Neuron (in vitro differentiated cells): ENCODE results near the gene PROB1.

ENCODE experiments used
- H2AFZ ChIP-seq: one replicate; pipeline ENCODE4 v1.6.1; 2013; ENCODE audit warnings: low read depth, mild to moderate bottlenecking, inconsistent platforms, low read length, moderate library complexity
- H3K27me3 ChIP-seq: one replicate; pipeline ENCODE4 v1.6.1; 2013; ENCODE audit warnings: low read length; ENCODE audit not compliant: insufficient read depth
- H3K36me3 ChIP-seq: one replicate; pipeline ENCODE4 v1.6.1; 2013; ENCODE audit warnings: low read length; ENCODE audit not compliant: insufficient read depth
- H3K4me1 ChIP-seq: one replicate; pipeline ENCODE4 v1.6.1; 2013; ENCODE audit warnings: low read length; ENCODE audit not compliant: insufficient read depth
- H3K4me3 ChIP-seq: 2 replicates; pipeline ENCODE4 v1.5.1; 2013; ENCODE audit warnings: mild to moderate bottlenecking, low read length, moderate library complexity
- H3K9me3 ChIP-seq: one replicate; pipeline ENCODE4 v1.6.1; 2013; ENCODE audit warnings: low read length

Gene PROB1

DNA sequence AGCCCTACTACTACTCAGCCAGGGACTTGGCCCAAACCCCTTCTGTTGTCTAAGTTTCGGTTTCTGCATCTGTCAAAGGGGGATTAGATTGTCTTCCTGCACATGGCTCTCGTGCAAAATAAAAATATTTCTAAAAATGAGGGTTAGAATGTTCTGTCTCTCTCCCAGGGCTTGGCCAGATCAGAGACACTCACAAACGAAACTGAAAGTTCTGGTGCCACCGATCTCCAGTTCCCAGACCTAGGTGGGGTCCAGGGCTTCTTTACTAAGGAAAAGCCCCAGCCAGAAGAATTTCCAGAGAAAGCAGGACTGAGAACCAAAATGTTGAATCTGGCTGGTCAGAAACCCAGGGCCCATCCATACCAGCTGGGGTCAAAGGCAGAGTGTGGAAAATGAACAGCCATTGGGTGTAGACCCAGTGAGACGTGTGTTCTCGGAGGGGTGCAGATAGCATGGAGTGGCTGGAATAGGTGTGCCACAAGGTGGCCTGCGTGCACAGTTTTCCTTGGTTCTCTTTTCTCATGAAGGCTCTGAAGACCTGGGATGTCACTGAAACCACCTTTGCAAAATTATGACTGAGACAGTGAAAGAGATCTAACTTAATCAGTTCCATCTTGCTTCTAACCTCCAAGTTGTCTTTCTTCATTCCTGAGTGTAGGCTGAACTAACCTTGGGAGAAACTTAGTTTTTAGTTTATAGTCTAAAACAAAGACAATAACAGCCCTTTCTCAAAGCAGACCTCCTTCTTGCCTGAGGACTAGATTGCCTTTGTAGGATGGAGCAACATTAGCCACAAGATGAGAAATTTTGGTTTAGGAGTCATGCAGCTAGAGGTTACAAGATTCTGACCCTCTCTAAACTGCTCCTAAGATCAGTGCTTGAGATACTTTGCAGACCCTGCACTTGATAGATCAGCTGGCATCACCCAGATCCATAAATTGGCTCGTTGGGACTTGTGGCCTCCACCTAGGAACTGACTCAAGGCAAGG is 9.5 kb downstream of the PROB1 start:
- Histone ChIP-seq H2AFZ (no peak overlapping the region), H3K36me3 (no peaks in the 10 kb centered on the region), H3K27me3 (peaks cover 10% of the 10 kb centered on the region), H3K4me1 (peaks cover 2% of the 10 kb centered on the region), H3K4me3 (no peak overlapping the region), H3K9me3 (no peaks in the 10 kb centered on the region)

DNA sequence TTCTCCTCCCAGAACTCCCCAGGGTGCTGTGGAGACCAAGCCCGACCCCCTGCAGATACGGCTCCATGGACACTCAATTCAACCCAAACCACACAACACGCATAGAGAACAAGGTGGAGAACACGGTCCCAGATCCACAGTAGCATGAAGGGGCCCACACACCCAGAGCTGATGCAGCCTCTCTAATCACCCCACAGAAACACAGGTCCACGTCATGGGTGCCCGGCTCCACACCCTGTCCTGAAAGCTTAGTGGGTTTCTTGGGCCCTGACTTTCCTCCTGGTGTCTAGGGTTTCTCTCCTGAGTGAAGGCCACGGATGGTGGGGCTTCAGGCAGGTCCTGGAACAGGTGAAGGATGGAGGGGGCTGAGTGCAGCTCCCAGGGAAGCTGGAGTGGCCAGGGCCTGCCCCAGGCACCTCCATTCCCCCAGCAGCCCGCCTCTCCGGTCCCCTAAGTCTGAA is 10.3 kb downstream of the PROB1 start:
- Histone ChIP-seq H3K9me3 (no peaks in the 10 kb centered on the region), H3K27me3 (peaks cover 10% of the 10 kb centered on the region), H3K36me3 (no peaks in the 10 kb centered on the region), H2AFZ (no peak overlapping the region), H3K4me3 (no peak overlapping the region), H3K4me1 (no peaks in the 10 kb centered on the region)

DNA sequence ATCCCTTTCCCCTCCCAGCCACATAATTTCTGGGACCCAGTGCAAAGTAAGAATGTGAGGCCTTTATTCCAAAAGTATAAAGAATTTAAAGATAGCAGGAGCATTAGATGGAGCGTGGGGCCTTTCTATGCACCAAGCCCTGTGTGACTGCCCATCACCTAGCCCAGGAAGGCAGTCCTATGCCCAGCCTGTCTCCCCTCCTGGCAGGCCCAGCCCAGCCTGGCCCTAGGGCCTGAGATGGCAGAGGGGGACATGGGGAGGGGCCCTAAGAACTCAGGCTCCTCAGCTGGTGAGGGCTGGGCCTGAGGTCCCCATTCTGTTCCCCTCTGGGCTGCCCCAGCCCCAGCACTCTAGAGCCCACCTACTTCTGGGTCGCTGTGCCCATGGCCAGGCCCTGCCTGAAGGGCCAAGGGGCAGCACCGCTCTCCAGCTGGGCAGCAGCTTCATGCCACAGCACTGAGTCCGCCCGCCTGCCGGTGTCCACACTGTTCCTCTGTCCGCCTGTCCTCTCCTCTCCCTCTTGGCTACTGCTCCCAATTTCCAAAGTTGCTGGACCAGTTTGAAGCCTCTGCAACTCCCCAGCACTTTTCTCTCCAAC is 10.8 kb downstream of the PROB1 start:
- H3K4me3 ChIP-seq = no peak overlapping the region
- no peaks in the 10 kb centered on the region for H3K4me1 ChIP-seq

DNA sequence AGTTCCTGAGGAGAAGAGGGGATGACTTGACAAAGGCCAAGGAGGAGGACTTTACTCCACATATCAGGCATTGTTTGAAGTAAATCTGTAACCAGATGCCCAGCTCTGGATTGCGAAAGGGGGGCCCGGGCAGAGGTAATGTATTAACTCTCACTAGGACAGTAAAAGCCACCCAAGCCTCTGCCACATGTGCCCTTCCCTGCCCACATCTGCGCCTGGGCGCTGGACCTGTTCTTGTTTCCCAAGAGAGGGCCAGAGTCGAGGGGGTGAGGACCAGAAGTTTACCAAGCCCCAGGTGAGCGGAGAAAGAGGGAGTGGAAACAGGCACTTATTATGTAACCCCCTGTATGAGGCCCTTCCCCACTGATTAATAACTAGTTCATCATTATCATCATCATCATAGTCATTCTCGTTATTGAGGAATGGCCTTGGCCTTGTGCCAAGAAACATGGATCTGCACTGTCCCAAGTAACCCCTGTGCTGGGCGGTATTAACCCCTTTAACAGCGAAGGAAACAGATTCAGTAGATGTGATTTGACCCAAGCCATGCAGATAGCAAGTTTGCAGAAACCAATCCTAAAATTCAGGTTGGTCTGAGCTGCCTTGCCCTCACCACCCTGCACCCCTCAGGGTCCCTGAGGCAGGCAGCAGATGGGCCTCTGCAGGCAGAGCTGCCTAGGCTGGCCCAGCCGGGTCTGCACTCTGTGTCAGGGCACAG is 11.5 kb downstream of the PROB1 start, which contains the start of gene SLC23A1:
Gene SLC23A1 (minus strand): TSS at position 23 of the 718 bp plus-strand sequence. CDS start 44 bp downstream, outside the sequence.
- no peaks in the 10 kb centered on the region for H3K4me1 ChIP-seq
- peaks cover 10% of the 10 kb centered on the region for H3K27me3 ChIP-seq

More for the DNA sequence above, 10.8 kb downstream of the PROB1 start:
- no peaks in the 10 kb centered on the region for H3K9me3 ChIP-seq
- no peak overlapping the region for H2AFZ ChIP-seq
- H3K27me3 ChIP-seq = peaks cover 10% of the 10 kb centered on the region
- no peaks in the 10 kb centered on the region for H3K36me3 ChIP-seq

DNA sequence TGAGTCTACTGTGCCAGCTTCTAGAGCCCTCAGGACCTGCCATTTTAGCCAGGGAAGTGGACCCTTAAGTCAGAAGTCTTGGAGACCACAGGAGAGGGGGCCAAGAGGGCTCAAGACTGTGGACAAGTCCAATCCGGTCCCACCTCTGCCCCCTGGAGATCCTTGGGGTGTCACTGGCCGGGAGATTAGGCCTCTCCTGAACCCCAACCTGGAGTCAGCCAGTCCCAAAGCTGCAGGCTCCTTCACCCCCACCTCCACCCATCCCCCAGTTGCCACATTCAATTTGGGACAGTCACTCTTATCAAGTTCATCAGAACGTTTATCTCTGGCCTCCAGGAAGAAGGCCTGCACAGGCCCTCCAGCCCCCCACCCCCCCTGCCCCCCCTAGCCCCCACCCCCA is 12.1 kb downstream of the PROB1 start:
- H3K27me3 ChIP-seq = peaks cover 10% of the 10 kb centered on the region
- no peaks in the 10 kb centered on the region for H3K4me1 ChIP-seq
- no peaks in the 10 kb centered on the region for H3K9me3 ChIP-seq
- no peak overlapping the region for H2AFZ ChIP-seq
- no peak overlapping the region for H3K4me3 ChIP-seq
- H3K36me3 ChIP-seq = no peaks in the 10 kb centered on the region

More for the DNA sequence above, 11.5 kb downstream of the PROB1 start, which contains the start of gene SLC23A1:
- Histone ChIP-seq H3K4me3 (no peak within 1 kb of the TSS), H3K36me3 (no peaks in the 10 kb centered on the region), H3K9me3 (no peaks in the 10 kb centered on the region), H2AFZ (no peak within 1 kb of the TSS)

DNA sequence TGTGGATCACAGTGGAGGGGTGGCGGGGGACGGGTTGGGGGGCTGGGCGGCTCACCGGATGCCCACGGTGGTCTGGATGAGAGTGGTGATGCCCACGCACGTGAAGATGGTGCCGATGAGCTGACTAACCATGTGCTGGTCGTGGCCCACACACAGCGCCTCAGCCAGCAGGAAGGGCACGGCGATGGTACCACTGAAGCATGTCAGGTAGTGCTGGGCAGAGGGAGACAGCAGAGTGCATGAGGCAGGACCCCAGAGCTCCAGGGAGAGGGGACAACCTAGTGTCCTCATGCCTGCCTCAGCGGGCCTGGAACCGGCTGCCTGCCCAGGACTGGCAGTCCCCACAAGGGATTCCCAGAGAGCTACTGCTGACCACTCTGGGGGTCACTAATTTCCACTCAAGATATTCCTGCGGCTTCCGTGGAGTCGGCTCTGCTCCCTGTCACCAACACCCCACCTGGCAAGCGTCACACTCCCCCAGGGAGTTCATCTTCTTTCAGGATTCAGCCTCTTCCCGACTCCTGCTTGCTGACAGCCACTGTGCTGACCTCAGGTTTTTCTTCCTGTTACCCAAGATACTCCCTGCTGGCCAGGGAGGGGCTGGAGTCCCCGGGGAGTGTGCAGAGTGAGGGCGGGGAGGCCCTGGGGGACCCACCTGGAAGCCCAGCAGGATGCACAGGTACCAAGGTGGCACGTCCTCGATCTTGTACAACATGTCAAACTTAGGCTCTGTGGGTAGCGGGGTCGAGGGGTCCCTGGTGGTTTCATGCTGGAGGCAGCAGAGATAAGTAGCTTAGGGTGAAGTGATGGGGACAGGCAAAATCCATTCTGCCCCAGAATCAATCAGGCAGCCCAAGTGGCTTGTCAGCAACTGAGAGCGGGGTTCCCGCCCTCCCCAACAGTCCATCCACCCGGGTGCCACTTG is 12.8 kb downstream of the PROB1 start:
- Histone ChIP-seq H3K4me3 (no peak overlapping the region), H3K36me3 (no peaks in the 10 kb centered on the region), H3K27me3 (peaks cover 10% of the 10 kb centered on the region), H3K9me3 (no peaks in the 10 kb centered on the region), H2AFZ (no peak overlapping the region), H3K4me1 (no peaks in the 10 kb centered on the region)

DNA sequence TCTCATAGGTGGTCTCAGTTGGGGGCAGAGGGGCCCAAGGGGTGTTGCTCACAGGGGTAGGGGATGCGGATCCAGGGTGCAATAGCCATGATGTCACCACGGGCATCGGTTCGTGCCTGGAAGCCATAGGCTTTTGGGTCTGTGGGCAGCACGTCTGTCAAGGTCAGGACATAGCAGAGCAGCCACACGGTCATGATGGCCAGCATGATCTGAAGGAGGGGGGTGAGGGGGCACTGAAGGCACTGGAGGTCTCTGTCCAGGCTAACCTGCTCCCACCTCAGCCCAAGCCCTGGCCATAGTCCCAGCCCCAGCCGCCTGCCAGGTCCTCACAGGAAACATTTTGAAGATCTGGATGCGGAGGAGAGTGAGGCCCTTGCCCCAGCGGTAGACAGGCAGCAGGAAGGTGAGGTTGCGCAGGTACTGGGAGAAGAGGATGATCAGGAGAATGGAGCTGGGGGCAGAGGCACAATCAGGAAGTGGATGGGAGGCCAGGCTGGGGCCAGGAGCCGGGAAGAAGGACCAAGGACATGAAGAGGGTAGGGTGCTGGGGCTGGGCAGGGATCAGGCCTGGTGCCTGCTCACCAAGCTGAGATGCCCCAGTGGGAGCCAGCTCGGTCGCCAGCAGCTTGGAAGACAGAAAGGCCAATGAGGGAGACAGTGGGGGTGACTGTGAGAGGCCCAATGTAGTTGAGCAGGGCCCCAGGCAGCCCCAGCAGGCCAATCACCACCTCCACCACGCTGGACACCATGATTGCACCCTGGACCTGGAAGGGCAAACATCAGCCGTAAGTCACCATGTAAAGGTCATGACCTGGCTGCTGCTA is 15.1 kb downstream of the PROB1 start:
- no peak overlapping the region for H2AFZ ChIP-seq
- peaks cover 3% of the 10 kb centered on the region for H3K27me3 ChIP-seq
- no peak overlapping the region for H3K4me3 ChIP-seq
- no peaks in the 10 kb centered on the region for H3K4me1 ChIP-seq
- no peaks in the 10 kb centered on the region for H3K9me3 ChIP-seq
- H3K36me3 ChIP-seq = peaks cover 3% of the 10 kb centered on the region

DNA sequence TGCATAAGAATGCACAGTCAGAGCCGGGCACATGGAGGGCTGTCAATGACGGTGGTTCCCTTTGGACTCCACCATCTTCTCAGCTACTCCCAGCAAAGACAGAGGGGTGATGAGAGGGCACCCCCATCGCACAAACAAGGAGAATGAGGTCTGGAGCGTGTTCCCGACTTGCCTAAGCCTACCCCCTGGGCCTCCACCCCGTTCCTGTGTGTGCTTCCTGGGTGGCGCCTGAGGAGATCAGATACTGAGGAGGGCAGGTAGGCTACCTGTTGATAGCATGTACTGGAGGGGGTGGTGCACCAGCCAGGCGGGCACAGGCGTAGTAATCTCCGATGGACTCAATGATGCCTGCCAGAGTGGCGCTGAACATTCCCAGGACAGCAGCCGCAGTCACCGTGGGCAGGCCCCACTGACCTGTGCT is 16.0 kb downstream of the PROB1 start:
- H3K4me3 ChIP-seq = no peak overlapping the region
- H3K4me1 ChIP-seq = no peaks in the 10 kb centered on the region
- no peaks in the 10 kb centered on the region for H3K9me3 ChIP-seq
- H2AFZ ChIP-seq = no peak overlapping the region
- peaks cover under 1% of the 10 kb centered on the region for H3K27me3 ChIP-seq
- H3K36me3 ChIP-seq = peaks cover 9% of the 10 kb centered on the region

DNA sequence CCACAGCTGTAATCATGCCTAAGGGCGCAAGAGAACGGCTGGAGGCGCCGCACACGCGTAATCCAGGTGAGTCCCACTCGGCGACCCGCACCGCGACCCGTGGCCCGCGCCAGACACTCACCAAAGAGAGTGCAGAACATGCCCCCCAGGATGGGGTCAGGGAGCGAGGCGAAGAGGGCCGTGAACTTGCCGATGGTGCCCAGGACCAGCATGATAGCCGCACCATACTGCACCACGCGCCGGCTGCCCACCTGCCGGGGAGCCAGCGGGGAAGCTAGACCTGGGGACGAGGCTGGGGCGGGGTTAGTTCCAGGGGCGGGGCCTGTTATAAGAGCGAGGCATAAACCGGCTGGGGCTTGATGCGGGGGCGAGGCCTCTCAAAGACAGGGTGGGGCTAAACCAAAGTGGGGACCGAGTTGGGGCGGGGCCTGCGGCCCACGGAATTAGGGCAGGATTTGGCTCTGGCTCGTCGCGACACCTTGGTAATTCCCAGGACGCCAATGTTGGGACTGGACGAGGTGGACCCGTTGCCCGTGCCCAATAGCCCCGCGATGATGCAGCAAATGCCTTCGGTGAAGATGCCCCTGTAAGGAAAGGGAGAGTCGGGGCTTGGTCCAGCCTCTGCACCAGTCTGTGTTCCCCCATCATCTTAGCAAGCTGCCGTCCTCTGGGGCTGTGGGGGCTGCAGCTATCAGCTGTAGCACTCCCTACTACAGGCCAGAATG is 16.6 kb downstream of the PROB1 start:
- Histone ChIP-seq H3K4me3 (no peak overlapping the region), H3K27me3 (no peaks in the 10 kb centered on the region), H3K9me3 (no peaks in the 10 kb centered on the region), H3K4me1 (no peaks in the 10 kb centered on the region), H2AFZ (no peak overlapping the region), H3K36me3 (peaks cover 13% of the 10 kb centered on the region)

DNA sequence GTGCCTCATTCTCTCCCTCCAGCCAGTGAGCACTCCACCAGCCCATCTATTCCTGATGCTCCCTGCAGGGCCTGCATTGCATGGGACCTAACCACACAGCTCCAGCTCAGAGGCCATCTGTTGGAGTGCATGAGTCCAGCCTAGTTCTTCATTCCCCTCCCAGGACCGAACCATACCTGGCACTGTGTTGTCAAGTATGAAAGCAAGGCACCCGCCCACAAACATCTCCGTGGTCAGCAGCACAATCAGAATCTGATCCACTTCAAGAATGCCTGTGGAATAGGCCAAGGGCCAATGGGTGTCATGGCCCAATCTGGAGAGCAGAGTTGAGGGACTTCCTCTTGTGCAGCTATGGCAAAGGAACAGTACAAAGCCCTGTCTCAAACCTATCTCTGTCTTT is 17.7 kb downstream of the PROB1 start:
- no peak overlapping the region for H2AFZ ChIP-seq
- H3K4me3 ChIP-seq = no peak overlapping the region
- no peaks in the 10 kb centered on the region for H3K4me1 ChIP-seq
- H3K27me3 ChIP-seq = no peaks in the 10 kb centered on the region
- H3K9me3 ChIP-seq = no peaks in the 10 kb centered on the region
- H3K36me3 ChIP-seq = peaks cover 13% of the 10 kb centered on the region

DNA sequence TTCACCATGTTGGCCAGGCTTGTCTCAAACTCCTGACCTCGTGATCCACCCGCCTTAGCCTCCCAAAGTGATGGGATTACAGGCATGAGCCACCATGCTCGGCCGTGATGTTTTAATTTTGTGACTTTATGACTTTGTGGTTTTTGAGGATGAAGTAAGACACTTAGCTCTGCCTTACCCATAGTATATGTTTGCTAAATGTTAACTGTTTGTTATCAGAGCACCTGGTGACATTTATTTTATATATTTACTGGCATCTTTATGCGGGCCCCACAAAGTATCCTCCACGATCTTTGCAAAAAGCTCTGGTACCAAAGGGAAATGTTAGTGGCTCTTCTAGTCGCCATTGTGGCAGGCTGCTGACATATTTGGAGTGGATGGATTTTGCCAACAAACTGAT is 18.5 kb downstream of the PROB1 start:
- peaks cover 22% of the 10 kb centered on the region for H3K36me3 ChIP-seq
- H3K27me3 ChIP-seq = no peaks in the 10 kb centered on the region
- no peak overlapping the region for H2AFZ ChIP-seq
- no peaks in the 10 kb centered on the region for H3K4me1 ChIP-seq
- H3K9me3 ChIP-seq = no peaks in the 10 kb centered on the region
- no peak overlapping the region for H3K4me3 ChIP-seq
